Ectodermal cell (in vitro differentiated cells): ENCODE measurements around the gene USP46.

ENCODE experiments used
- H3K27ac ChIP-seq: 2 replicates; pipeline ENCODE4 v1.7.0; 2013; ENCODE audit warnings: mild to moderate bottlenecking, low read depth, low read length; ENCODE audit not compliant: insufficient read depth, poor library complexity, severe bottlenecking
- H3K27me3 ChIP-seq: 2 replicates; pipeline ENCODE4 v1.7.0; 2013; ENCODE audit warnings: mild to moderate bottlenecking, low read length; ENCODE audit not compliant: insufficient read depth, control insufficient read depth, poor library complexity, severe bottlenecking
- H3K36me3 ChIP-seq: one replicate; pipeline ENCODE4 v1.7.0; 2013; ENCODE audit warnings: low read length; ENCODE audit not compliant: control insufficient read depth, insufficient read depth
- H3K4me1 ChIP-seq: one replicate; pipeline ENCODE4 v1.7.0; 2013; ENCODE audit warnings: low read length; ENCODE audit not compliant: control insufficient read depth, insufficient read depth
- H3K4me3 ChIP-seq: 2 replicates; pipeline ENCODE4 v1.7.0; 2013; ENCODE audit warnings: low read depth, low read length, control low read depth; ENCODE audit not compliant: insufficient read depth
- H3K9me3 ChIP-seq: 2 replicates; pipeline ENCODE4 v1.7.0; 2013; ENCODE audit warnings: mild to moderate bottlenecking, low read length, moderate library complexity; ENCODE audit not compliant: control insufficient read depth
- WGBS, 2 experiments: methylation state at CpG; one replicate each; pipeline ENCODE4 v1.1.7; 2013; ENCODE audit warnings: missing lambda C conversion rate in 2 of 2; 5-methylcytosine and 5-hydroxymethylcytosine counted together

Gene USP46

DNA sequence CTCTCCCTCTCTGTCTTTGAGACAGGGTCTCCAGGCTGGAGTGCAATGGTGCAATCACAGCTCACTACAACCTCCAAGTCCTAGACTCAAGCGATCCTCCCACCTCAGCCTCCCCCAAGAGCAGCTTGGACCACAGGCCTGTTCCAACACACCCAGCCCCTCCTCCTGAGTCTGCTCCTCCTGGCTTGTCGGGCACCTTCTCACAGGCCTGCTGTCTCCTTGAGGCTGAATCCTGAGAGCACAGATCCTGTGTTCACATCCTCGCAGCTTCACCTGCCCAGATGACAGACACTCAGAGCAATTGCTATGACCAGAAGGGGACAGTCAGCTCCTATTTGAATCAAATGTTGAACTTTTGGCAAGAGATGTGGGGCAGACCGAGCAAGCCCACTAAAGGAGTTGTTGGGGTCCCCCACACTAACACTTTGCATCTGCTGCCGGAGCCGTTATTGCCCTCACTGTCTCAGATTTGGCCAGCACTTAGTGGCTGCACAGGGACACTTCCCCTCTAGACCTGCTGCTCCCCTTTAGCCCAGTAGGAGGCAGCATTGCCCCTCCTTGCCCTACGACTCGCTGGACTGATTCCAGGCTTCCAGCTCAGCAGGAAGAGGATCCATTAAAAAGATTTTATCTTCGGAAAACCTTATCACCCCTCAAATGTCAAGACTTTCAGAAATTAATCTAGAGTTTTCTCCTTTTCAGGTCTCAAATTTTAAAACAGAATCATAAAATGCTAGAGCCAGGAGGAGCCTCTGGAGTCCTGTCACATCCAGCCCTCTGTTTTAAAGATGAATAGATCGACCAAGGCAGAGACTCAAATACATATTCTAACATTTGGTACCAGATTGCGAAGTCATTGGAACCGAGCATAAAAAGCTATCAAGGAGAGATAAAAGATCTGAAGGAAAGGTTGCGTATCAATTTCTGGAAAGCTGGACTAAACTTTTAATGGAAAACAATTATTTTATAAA, 113.7 kb downstream of the USP46 start:
- Histone ChIP-seq H3K36me3 (no peaks in the 10 kb centered on the region), H3K27ac (no peak overlapping the region), H3K4me3 (no peak overlapping the region), H3K27me3 (no peaks in the 10 kb centered on the region), H3K4me1 (peaks cover 12% of the 10 kb centered on the region), H3K9me3 (no peaks in the 10 kb centered on the region)
- WGBS, 2 experiments = 60% methylated on average over 13 of the region's 13 CpGs
